ENCODE data around the gene TSPAN4.

Gene TSPAN4

GRCh38 chr11:850775-851763 is 8.4 kb downstream of the TSPAN4 start:
- no peak for DNase-seq (ENCODE audit: low spot score)

- DNase-seq (ENCODE audit: low spot score): no peak
These were observed 10.1 kb downstream of the TSPAN4 start for GRCh38 chr11:852762-853161.

GRCh38 chr11:853682-854448 is 11.2 kb downstream of the TSPAN4 start:
- DNase-seq (ENCODE audit: low spot score): no peak

GRCh38 chr11:854601-855329 is 12.1 kb downstream of the TSPAN4 start:
- no peak for DNase-seq (ENCODE audit: low spot score)

GRCh38 chr11:855330-855674 is 12.7 kb downstream of the TSPAN4 start:
- no peak for DNase-seq (ENCODE audit: low spot score)

- no peak for DNase-seq (ENCODE audit: low spot score)
These were observed 13.1 kb downstream of the TSPAN4 start for GRCh38 chr11:855796-856195.

GRCh38 chr11:856397-856796 is 13.7 kb downstream of the TSPAN4 start:
- DNase-seq (ENCODE audit: low spot score): no peak

- DNase-seq (ENCODE audit: low spot score): no peak
These were observed 15.6 kb downstream of the TSPAN4 start for GRCh38 chr11:858053-858761.

- no peak for DNase-seq (ENCODE audit: low spot score)
These were observed 16.2 kb downstream of the TSPAN4 start for GRCh38 chr11:858762-859339.

GRCh38 chr11:859394-860131 is 16.9 kb downstream of the TSPAN4 start:
- peak; percentile 98 for DNase-seq (ENCODE audit: low spot score)

GRCh38 chr11:860234-861104 is 17.8 kb downstream of the TSPAN4 start:
- DNase-seq (ENCODE audit: low spot score): no peak

GRCh38 chr11:861105-861479 is 18.4 kb downstream of the TSPAN4 start:
- no peak for DNase-seq (ENCODE audit: low spot score)

- no peak for DNase-seq (ENCODE audit: low spot score)
These were observed 19.5 kb downstream of the TSPAN4 start for GRCh38 chr11:862081-862661.

- no peak for DNase-seq (ENCODE audit: low spot score)
These were observed 20.0 kb downstream of the TSPAN4 start for GRCh38 chr11:862696-863022.

GRCh38 chr11:863023-863909 is 20.6 kb downstream of the TSPAN4 start:
- no peak for DNase-seq (ENCODE audit: low spot score)

- no peak for DNase-seq (ENCODE audit: low spot score)
These were observed 21.5 kb downstream of the TSPAN4 start for GRCh38 chr11:863910-864827.

- no peak for DNase-seq (ENCODE audit: low spot score)
These were observed 22.2 kb downstream of the TSPAN4 start for GRCh38 chr11:864898-865297.
